Activated naive CD8-positive, alpha-beta T cell treated with anti-CD3 and anti-CD28 coated beads, Interleukin-2, amount 50 U/mL, for 24 hours (primary cell): ENCODE results near the gene LRRC75A.
"Not testable (repeated sequence)": the region's sequence is repeated elsewhere in the genome, so short reads cannot be mapped to it uniquely, and the experiment has no call there.

Experiments used
- ATAC-seq: fragments of 150-1000 bp; cut with Tn5 transposase; one replicate; pipeline ENCODE4 v1.10.0; 2021
- DNase-seq: peaks from one replicate; pipeline ENCODE4 v3.0.0; 2021
- H3K27ac Mint-ChIP-seq: one replicate; pipeline ENCODE4 v1.8.0; 2021; ENCODE audit warnings: mild to moderate bottlenecking, mixed read lengths
- H3K27me3 Mint-ChIP-seq: one replicate; pipeline ENCODE4 v1.8.0; 2021; ENCODE audit warnings: mixed read lengths
- H3K36me3 Mint-ChIP-seq: one replicate; pipeline ENCODE4 v1.8.0; 2021; ENCODE audit warnings: low read depth, mixed read lengths
- H3K4me1 Mint-ChIP-seq: one replicate; pipeline ENCODE4 v1.8.0; 2021; ENCODE audit warnings: mixed read lengths
- H3K4me3 Mint-ChIP-seq: one replicate; pipeline ENCODE4 v1.8.0; 2021; ENCODE audit warnings: mild to moderate bottlenecking, moderate library complexity, mixed read lengths
- H3K9me3 Mint-ChIP-seq: one replicate; pipeline ENCODE4 v1.8.0; 2021; ENCODE audit warnings: mixed read lengths

The LRRC75A gene

DNA sequence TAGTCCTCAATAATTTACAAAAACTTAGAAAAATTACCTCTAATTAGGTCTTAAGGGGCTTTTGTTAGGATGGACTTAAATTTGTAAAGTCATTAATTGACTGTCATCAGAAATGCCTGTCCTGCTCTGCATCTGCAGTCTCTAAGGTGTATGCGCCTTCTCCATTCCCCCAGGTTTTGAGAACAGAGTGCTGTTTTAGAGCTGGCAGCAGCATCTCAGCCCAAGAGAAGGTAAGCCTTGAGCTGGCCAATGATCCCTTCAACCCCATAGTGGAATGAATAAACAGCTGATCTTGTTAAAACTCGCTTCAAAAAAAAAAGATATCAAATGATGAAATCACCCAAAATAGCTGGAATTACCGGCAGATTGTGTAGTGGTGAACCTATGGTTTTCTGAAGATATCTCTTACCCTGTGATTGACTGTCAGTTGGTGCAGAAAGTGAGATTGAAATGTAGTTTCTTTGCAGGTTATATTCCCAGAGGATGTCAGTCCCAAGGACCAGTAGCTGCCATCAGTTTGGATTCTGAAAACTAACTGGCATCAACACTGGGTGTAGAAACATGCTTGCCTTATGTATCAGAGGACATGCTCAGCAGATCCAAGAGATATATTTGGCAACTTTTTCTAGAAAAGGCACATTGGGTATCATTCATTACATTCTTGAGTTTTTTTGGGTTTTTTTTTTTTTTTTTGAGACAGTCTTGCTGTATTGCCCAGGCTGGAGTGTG lies 50.9 kb downstream of the LRRC75A start:
- Mint-ChIP-seq H3K27ac (peak overlapping the region; percentile 99), H3K27me3 (no peaks in the 10 kb centered on the region), H3K36me3 (peaks cover 62% of the 10 kb centered on the region), H3K4me3 (peak overlapping the region; percentile 95), H3K4me1 (peaks cover 59% of the 10 kb centered on the region), H3K9me3 (no peaks in the 10 kb centered on the region)
- no peak for ATAC-seq
- DNase-seq, result no peak

DNA sequence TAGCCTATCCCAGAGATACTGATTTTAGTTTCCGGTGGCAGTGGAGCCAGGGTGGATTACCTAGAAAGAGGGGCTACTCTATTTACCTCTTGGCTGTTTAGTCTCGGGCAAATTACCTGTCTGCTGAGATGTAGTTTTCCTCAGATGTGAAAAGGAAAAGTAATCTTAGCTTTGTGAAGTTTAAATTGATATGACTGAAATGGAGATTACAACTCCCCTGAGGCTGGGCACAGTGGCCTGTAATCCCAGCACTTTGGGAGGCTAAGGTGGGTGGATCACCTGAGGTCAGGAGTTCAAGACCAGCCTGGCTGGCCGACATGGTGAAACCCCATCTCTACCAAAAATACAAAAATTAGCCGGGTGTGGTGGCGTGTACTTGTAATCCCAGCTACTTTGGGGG lies 51.6 kb downstream of the LRRC75A start:
- Mint-ChIP-seq H3K36me3 (peaks cover 57% of the 10 kb centered on the region), H3K27ac (peak overlapping the region; percentile 99), H3K4me1 (peaks cover 54% of the 10 kb centered on the region), H3K4me3 (peak overlapping the region; percentile 95)
- H3K9me3 Mint-ChIP-seq, DNase-seq, ATAC-seq, H3K27me3 Mint-ChIP-seq: not testable (repeated sequence)

GRCh38 chr17:16439811-16440351 lies 52.1 kb downstream of the LRRC75A start:
- peak overlapping the region; percentile 99 for H3K27ac Mint-ChIP-seq
- H3K4me3 Mint-ChIP-seq, result peak overlapping the region; percentile 95
- no peaks in the 10 kb centered on the region for H3K9me3 Mint-ChIP-seq
- H3K27me3 Mint-ChIP-seq, result no peaks in the 10 kb centered on the region
- peaks cover 54% of the 10 kb centered on the region for H3K4me1 Mint-ChIP-seq
- no peak for DNase-seq
- peaks cover 56% of the 10 kb centered on the region for H3K36me3 Mint-ChIP-seq
- ATAC-seq, result no peak

GRCh38 chr17:16439303-16439791 lies 52.6 kb downstream of the LRRC75A start:
- H3K4me3 Mint-ChIP-seq, result peak overlapping the region; percentile 95
- H3K27ac Mint-ChIP-seq, result peak overlapping the region; percentile 99
- H3K4me1 Mint-ChIP-seq, result peaks cover 53% of the 10 kb centered on the region
- H3K36me3 Mint-ChIP-seq, result peaks cover 55% of the 10 kb centered on the region
- H3K9me3 Mint-ChIP-seq, result no peaks in the 10 kb centered on the region
- ATAC-seq (no peak), DNase-seq (no peak)
- H3K27me3 Mint-ChIP-seq, result no peaks in the 10 kb centered on the region

DNA sequence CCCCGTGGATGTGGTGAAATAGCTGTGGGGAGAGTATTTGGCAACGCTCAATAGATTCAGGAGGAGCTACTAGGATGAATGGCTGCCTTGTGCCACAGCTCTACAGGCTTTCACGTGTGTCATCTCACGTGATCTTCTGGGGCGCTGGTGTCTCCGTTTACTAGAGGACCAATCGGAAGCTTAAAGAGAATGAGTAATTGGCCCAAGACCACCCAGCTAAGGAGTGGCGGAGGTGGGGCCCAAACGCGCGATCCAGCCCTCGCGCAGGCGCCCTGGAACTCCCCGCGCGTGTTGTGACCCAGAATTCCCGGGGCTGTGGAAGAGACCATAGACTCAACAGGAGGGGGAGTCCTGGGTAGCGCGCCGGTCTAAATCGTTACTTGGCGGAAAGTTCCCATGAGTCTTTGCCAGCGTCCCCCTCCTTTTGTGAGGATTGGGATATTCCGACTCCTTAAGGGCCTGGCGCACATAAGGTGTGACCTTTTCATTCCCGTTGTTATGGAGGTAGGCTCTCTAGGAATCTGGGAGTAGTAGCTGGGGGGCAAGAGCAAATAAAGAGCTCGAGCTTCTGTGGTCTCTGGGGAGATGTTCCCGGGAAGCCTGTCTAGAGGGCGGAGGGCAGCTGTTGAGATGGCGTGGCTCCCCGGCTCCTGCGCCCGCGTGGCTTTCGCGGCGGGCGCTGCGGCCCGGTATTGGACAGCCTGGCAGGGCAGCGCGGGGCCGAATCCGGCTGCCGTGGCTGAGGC lies 53.3 kb downstream of the LRRC75A start:
- H3K27me3 Mint-ChIP-seq, result no peaks in the 10 kb centered on the region
- DNase-seq, result peak; percentile 95
- peak overlapping the region; percentile 95 for H3K4me3 Mint-ChIP-seq
- H3K36me3 Mint-ChIP-seq, result peaks cover 49% of the 10 kb centered on the region
- ATAC-seq, result peak; percentile 91
- H3K4me1 Mint-ChIP-seq, result peaks cover 49% of the 10 kb centered on the region
- peak overlapping the region; percentile 99 for H3K27ac Mint-ChIP-seq
- H3K9me3 Mint-ChIP-seq, result no peaks in the 10 kb centered on the region

GRCh38 chr17:16438173-16438556 lies 53.8 kb downstream of the LRRC75A start:
- DNase-seq (no peak), ATAC-seq (no peak)
- no peaks in the 10 kb centered on the region for H3K9me3 Mint-ChIP-seq
- H3K27ac Mint-ChIP-seq, result peak overlapping the region; percentile 99
- H3K4me3 Mint-ChIP-seq, result peak overlapping the region; percentile 95
- peaks cover 47% of the 10 kb centered on the region for H3K36me3 Mint-ChIP-seq
- no peaks in the 10 kb centered on the region for H3K27me3 Mint-ChIP-seq
- H3K4me1 Mint-ChIP-seq, result peaks cover 48% of the 10 kb centered on the region

- no peaks in the 10 kb centered on the region for H3K27me3 Mint-ChIP-seq
- ATAC-seq (no peak), DNase-seq (no peak)
- H3K9me3 Mint-ChIP-seq, result no peaks in the 10 kb centered on the region
- peaks cover 38% of the 10 kb centered on the region for H3K4me1 Mint-ChIP-seq
- H3K36me3 Mint-ChIP-seq, result peaks cover 36% of the 10 kb centered on the region
- H3K4me3 Mint-ChIP-seq, result no peak overlapping the region
- no peak overlapping the region for H3K27ac Mint-ChIP-seq
Observed at GRCh38 chr17:16437083-16437482, 54.9 kb downstream of the LRRC75A start.

DNA sequence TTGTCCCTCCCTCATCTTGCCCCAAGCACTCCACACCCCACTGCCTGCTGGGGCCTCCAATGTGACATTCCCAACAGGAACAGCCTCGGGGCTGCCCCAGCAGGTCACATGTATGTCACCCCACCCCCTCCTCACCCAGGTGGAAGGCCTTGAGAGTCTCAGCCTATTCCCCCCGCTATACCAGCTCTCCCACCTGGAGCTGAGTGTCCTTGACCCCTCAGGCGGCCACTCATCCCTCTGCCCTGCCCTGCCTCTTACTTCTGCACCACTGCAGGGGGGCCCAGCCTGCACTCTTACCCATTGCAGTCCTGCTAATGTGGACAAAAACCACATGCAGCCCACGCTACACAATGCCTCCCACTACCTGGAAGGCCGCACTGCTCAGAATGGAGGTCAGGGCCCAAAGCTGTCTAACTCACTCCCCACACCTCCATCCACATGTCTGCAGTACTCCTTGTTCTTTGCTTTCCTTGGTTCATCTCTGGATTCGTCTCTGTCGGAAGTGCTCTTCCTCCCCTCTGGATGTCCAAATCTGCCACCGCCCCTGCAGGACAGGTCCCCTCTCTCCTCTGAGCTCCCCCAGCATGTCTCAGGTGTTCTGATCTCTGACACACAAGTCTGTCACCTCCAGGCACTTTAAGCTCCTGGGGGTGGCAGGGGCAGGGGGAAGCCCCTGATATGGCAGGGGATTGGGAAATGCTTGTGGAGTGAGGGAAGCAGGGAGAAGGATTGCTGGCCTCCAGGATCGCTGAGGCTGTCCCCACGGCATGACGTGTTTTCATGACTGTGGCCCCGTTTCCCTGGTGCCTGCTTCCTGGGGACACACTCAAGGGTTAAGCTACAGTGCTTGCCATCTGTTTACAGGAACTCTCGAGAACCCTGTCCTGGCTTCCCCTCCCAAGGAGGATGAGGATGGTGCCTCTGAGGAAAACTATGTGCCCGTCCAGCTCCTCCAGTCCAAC lies 55.8 kb downstream of the LRRC75A start:
- Mint-ChIP-seq H3K9me3 (no peaks in the 10 kb centered on the region), H3K4me1 (peaks cover 30% of the 10 kb centered on the region), H3K36me3 (peaks cover 27% of the 10 kb centered on the region), H3K27ac (peak overlapping the region; percentile 12), H3K4me3 (no peak overlapping the region), H3K27me3 (no peaks in the 10 kb centered on the region)
- no peak for ATAC-seq
- DNase-seq, result no peak

GRCh38 chr17:16434662-16435061 lies 57.3 kb downstream of the LRRC75A start:
- no peak overlapping the region for H3K27ac Mint-ChIP-seq
- no peaks in the 10 kb centered on the region for H3K9me3 Mint-ChIP-seq
- no peak for DNase-seq
- peaks cover 18% of the 10 kb centered on the region for H3K4me1 Mint-ChIP-seq
- peaks cover 14% of the 10 kb centered on the region for H3K36me3 Mint-ChIP-seq
- no peak overlapping the region for H3K4me3 Mint-ChIP-seq
- ATAC-seq, result no peak
- H3K27me3 Mint-ChIP-seq, result no peaks in the 10 kb centered on the region

GRCh38 chr17:16433514-16433913 lies 58.5 kb downstream of the LRRC75A start:
- no peak overlapping the region for H3K27ac Mint-ChIP-seq
- H3K4me1 Mint-ChIP-seq, result peaks cover 13% of the 10 kb centered on the region
- H3K9me3 Mint-ChIP-seq, result no peaks in the 10 kb centered on the region

GRCh38 chr17:16432017-16432416 lies 60.0 kb downstream of the LRRC75A start:
- Mint-ChIP-seq H3K9me3 (no peaks in the 10 kb centered on the region), H3K27ac (no peak overlapping the region)

More at GRCh38 chr17:16433514-16433913, 58.5 kb downstream of the LRRC75A start:
- H3K4me3 Mint-ChIP-seq, result no peak overlapping the region
- no peak for DNase-seq
- H3K27me3 Mint-ChIP-seq, result no peaks in the 10 kb centered on the region
- ATAC-seq, result no peak
- peaks cover 7% of the 10 kb centered on the region for H3K36me3 Mint-ChIP-seq

GRCh38 chr17:16430650-16431049 lies 61.3 kb downstream of the LRRC75A start:
- Mint-ChIP-seq H3K9me3 (no peaks in the 10 kb centered on the region), H3K36me3 (peaks cover 5% of the 10 kb centered on the region), H3K27ac (no peak overlapping the region), H3K27me3 (no peaks in the 10 kb centered on the region), H3K4me3 (no peak overlapping the region), H3K4me1 (peaks cover 2% of the 10 kb centered on the region)
- no peak for DNase-seq
- ATAC-seq, result no peak

More at GRCh38 chr17:16432017-16432416, 60.0 kb downstream of the LRRC75A start:
- peaks cover 2% of the 10 kb centered on the region for H3K4me1 Mint-ChIP-seq
- H3K4me3 Mint-ChIP-seq, result no peak overlapping the region
- no peak for DNase-seq
- ATAC-seq, result no peak
- H3K27me3 Mint-ChIP-seq, result no peaks in the 10 kb centered on the region
- peaks cover 5% of the 10 kb centered on the region for H3K36me3 Mint-ChIP-seq

- Mint-ChIP-seq H3K27me3 (no peaks in the 10 kb centered on the region), H3K27ac (no peak overlapping the region), H3K4me3 (no peak overlapping the region), H3K4me1 (peaks cover 2% of the 10 kb centered on the region), H3K9me3 (no peaks in the 10 kb centered on the region), H3K36me3 (peaks cover 5% of the 10 kb centered on the region)
- ATAC-seq (no peak), DNase-seq (no peak)
Observed at GRCh38 chr17:16429083-16429482, 62.9 kb downstream of the LRRC75A start.
